C4-2B (cell line): ENCODE measurements around the gene ARL4C.

Experiments used
- H3K27ac ChIP-seq: fragments of 450-650 bp; 2 replicates; pipeline ENCODE4 v1.5.1; 2017
- ZFX ChIP-seq: fragments of 450-650 bp; IDR thresholded peaks from 2 replicates; pipeline ENCODE4 v1.6.1; 2017
- TF ChIP-seq, protein P1 (sequence below): fragments of 450-650 bp; conservative IDR thresholded peaks from 2 replicates; pipeline ENCODE4 v1.5.1; 2017; ENCODE audit warnings: mild to moderate bottlenecking

Gene ARL4C

DNA sequence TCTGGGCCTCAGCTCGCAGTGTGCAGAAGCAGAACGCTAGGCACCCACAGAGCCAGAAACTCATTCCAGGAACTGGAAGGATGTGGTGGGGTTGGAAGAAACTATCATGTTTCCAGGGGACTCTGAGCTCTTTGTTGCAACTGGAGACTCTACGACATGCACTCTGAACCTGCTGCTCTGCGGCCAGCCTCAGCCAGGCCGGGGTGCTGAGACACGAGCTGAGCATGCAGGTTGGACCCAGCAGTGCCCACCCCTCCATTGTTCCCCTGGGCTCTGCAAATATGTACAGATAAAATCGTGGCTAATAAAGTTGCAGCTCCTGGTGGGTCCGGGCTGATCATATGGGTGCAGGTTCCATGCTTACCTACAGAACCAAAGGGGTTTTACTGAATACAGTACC lies 37.6 kb upstream of the ARL4C start:
- TF ChIP-seq ZFX: no peak
- TF ChIP-seq, protein P1, sequence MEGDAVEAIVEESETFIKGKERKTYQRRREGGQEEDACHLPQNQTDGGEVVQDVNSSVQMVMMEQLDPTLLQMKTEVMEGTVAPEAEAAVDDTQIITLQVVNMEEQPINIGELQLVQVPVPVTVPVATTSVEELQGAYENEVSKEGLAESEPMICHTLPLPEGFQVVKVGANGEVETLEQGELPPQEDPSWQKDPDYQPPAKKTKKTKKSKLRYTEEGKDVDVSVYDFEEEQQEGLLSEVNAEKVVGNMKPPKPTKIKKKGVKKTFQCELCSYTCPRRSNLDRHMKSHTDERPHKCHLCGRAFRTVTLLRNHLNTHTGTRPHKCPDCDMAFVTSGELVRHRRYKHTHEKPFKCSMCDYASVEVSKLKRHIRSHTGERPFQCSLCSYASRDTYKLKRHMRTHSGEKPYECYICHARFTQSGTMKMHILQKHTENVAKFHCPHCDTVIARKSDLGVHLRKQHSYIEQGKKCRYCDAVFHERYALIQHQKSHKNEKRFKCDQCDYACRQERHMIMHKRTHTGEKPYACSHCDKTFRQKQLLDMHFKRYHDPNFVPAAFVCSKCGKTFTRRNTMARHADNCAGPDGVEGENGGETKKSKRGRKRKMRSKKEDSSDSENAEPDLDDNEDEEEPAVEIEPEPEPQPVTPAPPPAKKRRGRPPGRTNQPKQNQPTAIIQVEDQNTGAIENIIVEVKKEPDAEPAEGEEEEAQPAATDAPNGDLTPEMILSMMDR: no peak

DNA sequence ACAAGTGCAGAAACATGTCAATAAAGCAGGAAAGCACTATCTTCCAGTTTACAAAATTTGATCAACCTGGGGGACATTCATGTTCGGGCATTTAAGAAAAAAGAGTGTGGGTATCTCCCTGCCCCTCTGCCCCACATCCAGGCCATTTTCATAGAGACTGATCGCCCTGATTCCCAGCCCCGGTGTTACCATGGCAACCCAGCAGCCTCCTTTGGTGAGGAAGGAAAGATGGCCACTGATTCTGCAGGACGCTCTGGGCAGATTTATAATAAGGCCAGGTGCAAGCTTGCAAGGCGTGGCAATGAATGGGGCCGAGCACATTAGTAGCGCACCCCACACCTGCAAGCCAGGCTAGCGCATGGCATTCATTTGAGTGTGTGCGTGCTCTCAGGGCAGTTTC lies 36.7 kb upstream of the ARL4C start:
- TF ChIP-seq, protein P1: no peak
- TF ChIP-seq ZFX: no peak
- no peak overlapping the region for H3K27ac ChIP-seq

More for the DNA sequence above, 37.6 kb upstream of the ARL4C start:
- no peak overlapping the region for H3K27ac ChIP-seq

DNA sequence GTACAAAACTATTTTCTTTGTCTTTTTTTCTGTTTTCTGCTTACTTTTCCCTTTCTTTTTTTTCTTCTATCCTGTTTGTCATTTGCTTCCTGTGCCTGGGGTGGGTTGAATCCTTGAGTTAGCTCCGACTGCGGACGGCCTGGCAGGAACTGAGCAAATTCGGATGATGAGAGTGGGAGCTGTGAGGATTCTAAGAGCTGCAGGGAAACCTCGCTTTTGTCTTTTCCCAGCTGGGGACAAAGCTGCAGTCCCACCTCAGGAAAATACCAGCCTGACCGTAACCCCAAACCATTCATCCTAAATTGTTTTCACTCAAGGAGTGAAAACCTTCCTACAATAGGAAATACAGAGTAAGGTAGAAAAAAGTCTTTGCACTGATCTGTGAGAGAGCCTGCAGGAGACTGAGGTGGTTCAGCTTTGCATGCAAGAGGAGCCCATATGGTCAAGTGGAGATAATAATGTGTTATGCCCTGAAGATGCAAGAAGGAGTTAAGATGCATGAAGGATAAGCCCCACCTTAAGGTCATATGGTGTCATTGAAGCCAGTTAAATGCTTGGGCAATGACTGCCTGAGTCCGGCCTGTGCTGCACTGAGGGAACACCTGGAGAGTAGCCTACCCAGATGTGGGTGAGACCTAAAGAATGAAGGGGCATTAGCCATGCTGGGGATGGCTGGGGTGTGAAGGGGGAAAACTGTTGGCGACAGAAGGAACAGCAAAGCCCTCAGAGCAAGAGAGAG lies 31.7 kb upstream of the ARL4C start:
- no peak overlapping the region for H3K27ac ChIP-seq
- TF ChIP-seq ZFX: no peak
- TF ChIP-seq, protein P1: no peak

DNA sequence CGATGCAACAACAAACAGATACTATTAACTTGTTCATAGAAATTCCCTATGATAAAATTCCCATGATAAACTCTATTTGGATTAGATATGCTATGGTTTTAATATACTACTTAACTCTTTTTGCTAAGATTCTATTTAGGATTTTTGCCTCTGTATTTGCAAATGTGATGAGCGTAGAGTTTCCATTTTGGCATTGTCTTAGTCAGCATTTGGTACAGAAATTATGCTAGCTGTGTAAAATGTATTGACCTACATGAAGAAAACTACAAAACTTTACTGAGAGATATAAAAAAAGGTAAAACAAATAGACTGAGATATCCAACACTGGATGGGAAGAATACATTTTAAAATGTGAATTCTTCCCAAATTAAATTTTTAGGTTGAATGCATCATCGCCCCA lies 29.8 kb upstream of the ARL4C start:
- no peak overlapping the region for H3K27ac ChIP-seq
- TF ChIP-seq, protein P1: no peak
- no peak for TF ChIP-seq ZFX

DNA sequence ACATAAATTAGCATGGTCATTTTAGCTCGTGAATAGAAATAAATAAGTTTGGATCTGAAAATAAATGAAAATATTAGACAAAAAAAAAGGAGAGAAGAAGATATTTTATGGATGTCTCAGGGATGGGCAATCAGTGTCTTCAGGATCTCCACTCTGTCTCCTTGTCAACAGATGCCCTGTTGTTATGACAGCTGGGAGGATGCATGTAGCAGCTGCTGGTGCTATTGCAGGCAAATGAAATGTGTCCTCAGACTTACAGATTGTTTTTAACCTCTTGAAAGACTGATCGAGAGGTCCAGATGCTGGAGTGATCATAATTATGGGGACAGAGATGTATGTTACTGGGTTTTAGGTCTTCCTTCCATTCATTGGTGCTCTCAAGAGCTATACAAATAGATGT lies 24.7 kb upstream of the ARL4C start:
- TF ChIP-seq, protein P1: no peak
- no peak for TF ChIP-seq ZFX
- H3K27ac ChIP-seq: no peak overlapping the region

DNA sequence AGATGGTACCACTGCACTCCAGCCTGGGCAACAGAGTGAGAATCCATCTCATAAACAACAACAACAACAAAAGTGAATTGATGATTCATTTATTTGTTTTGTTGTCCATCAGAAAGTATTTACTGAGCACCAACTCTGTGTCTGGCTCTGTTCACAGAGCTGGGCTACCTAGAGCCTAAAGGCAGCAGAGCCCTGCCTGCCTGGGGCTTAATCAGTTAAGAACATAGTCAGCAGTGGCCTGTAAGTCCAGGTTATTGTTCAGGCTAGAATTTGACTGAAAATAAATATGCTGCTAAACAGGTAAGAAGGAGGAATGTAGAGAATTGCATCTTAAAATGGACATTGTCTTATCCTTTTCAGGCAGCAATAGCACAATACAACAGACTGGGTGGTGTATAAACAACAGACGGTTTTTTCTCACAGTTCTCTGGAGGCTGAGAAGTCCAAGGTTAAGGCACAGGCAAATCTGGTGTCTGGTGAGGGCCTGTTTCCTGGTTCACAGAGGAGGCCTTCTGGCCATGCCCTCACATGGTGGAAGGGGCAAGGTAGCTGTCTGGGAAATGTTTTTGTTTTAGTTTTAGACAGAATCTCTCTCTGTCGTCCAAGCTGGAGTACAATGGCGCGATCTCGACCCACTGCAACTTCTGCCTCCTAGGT lies 22.2 kb upstream of the ARL4C start:
- H3K27ac ChIP-seq: no peak overlapping the region
- TF ChIP-seq ZFX: no peak
- TF ChIP-seq, protein P1: no peak

DNA sequence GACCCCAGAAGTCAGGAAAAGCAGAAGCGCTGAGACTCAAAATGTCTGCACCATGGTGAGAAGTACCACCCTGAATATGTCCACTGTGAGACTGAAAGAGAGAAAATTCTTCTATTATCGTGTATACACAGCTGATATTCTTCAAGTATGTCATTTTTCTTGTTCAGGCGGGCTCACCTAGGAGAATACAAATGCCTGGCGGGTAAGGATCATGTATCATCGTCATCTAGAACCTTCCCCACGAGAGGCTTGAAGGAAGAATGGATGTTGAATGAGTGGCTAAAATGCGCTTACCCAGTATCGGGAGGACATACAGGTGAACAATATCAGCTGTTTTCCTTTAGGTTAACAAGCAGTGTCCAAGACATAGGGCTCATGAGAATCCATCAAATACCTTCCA lies 21.1 kb upstream of the ARL4C start:
- H3K27ac ChIP-seq: no peak overlapping the region
- TF ChIP-seq ZFX: no peak
- TF ChIP-seq, protein P1: no peak
